ENCODE measurements around the gene THADA. TPM values are rescaled to one million over a fixed set of nuclear protein-coding genes. Genes with fewer than 3 reads are reported as not detected.

The THADA gene
- total and polyA plus RNA-seq, 8 donors: 9.4 to 25.1 (median 18.2) TPM

GRCh38 chr2:43377327-43377726 is 218.5 kb downstream of the THADA start:
- TF ChIP-seq CTCF (IDR thresholded peaks at IDR 0.05): no peak
- no peak overlapping the region for H3K4me3 ChIP-seq
- H3K27me3 ChIP-seq: no peaks in the 10 kb centered on the region
- no peaks in the 10 kb centered on the region for H3K4me1 ChIP-seq
- intact Hi-C loops (cut with DNase I): no loop called here
- H3K36me3 ChIP-seq: no peaks in the 10 kb centered on the region
- H3K9me3 ChIP-seq: no peaks in the 10 kb centered on the region
- ATAC-seq: no peak
- 99 to 100% methylated on average over 3 of the region's 3 CpGs for WGBS, 2 donors
- FAIRE-seq: no peak
- H3K27ac ChIP-seq: no peak overlapping the region
- no peak for DNase-seq

GRCh38 chr2:43376523-43377198 is 219.2 kb downstream of the THADA start:
- Histone ChIP-seq H3K9me3 (no peaks in the 10 kb centered on the region), H3K27ac (no peak overlapping the region), H3K36me3 (no peaks in the 10 kb centered on the region), H3K4me3 (no peak overlapping the region), H3K4me1 (peaks cover 0 to under 1% (median 0%) of the 10 kb centered on the region in 3 donors), H3K27me3 (no peaks in the 10 kb centered on the region)
- ATAC-seq: no peak
- no peak for TF ChIP-seq CTCF (IDR thresholded peaks at IDR 0.05)
- intact Hi-C loops (cut with DNase I): no loop called here
- FAIRE-seq: no peak
- no peak for DNase-seq
- 93 to 94% methylated on average over 8 of the region's 8 CpGs for WGBS, 2 donors

GRCh38 chr2:43375746-43376522 is 219.9 kb downstream of the THADA start:
- no peak for DNase-seq
- FAIRE-seq: no peak
- Histone ChIP-seq H3K27ac (no peak overlapping the region), H3K27me3 (no peaks in the 10 kb centered on the region), H3K4me3 (no peak overlapping the region), H3K36me3 (no peaks in the 10 kb centered on the region), H3K9me3 (no peaks in the 10 kb centered on the region), H3K4me1 (peaks cover 3 to 8% (median 7%) of the 10 kb centered on the region in 3 donors)
- 74 to 82% methylated on average over 3 of the region's 3 CpGs for WGBS, 2 donors
- no peak for TF ChIP-seq CTCF (IDR thresholded peaks at IDR 0.05)
- intact Hi-C loops (cut with DNase I): no loop called here
- peak in 2 of 4 donors; percentile 19 to 34 for ATAC-seq

- peaks cover 5 to 20% (median 16%) of the 10 kb centered on the region in 3 donors for H3K4me1 ChIP-seq
- intact Hi-C loops (cut with DNase I): no loop called here
- no peak for TF ChIP-seq CTCF (IDR thresholded peaks at IDR 0.05)
- 95 to 98% methylated on average over 8 of the region's 8 CpGs for whole genome bisulfite sequencing, 2 donors
- DNase-seq (no peak), ATAC-seq (no peak), FAIRE-seq (no peak)
- H3K27me3 ChIP-seq: no peaks in the 10 kb centered on the region
- H3K4me3 ChIP-seq: no peak overlapping the region
- H3K36me3 ChIP-seq: no peaks in the 10 kb centered on the region
- no peaks in the 10 kb centered on the region for H3K9me3 ChIP-seq
- no peak overlapping the region for H3K27ac ChIP-seq
These were observed 223.3 kb downstream of the THADA start for GRCh38 chr2:43372416-43373081.

All from pancreas (tissue), 10 donors.